SU-DHL-6 (cell line): Measurements from ENCODE around the gene MRPL42.

Experiments used
- CTCF ChIP-seq: fragments of 200-600 bp; sonication (generic); IDR thresholded peaks from one replicate; pipeline ENCODE4 v1.5.1; 2017; ENCODE audit warnings: antibody characterized with exemption, mild to moderate bottlenecking, low read length, moderate library complexity; ENCODE audit not compliant: insufficient read depth, poor library complexity, severe bottlenecking
- EZH2phosphoT487 ChIP-seq: fragments of 200-600 bp; sonication (generic), shearing (Covaris generic); conservative IDR thresholded peaks from 2 replicates; pipeline ENCODE4 v1.6.1; 2018; ENCODE audit warnings: mild to moderate bottlenecking, antibody characterized with exemption, low read length, moderate library complexity, mixed read lengths

DNA sequence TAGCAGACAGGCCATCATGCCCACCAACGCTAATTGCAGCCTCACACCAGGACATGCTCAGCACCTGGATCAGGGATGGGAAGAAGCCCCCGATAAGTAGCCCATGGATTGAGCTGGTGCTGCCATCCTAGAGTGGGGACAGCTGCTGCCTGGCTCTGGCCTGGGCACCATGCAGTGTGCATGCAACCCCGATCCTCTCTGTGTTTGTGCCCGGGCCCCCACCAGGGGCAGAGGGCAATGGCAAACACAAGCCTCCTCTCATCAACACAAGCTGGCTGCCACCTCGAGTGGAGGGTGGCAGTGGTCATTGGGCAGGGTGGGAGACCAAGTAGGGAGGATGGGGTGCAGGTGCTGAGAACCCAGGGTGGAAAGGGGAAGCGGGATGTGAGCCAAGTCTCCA, 81.9 kb downstream of the MRPL42 start:
- no peak for TF ChIP-seq CTCF
- no peak for TF ChIP-seq EZH2phosphoT487
